NOMO-1 treated with dmso at 0.1 percent for 144 hours (cell line): Measurements from ENCODE around the gene TEX44.
"Not testable (repeated sequence)": the region's sequence is repeated elsewhere in the genome, so short reads cannot be mapped to it uniquely, and the experiment has no call there.

ENCODE experiments used
- DNase-seq: peaks from one replicate; lab custom pipeline; 2025; ENCODE audit not compliant: unreplicated experiment; lab: John Stamatoyannopoulos, UW

The TEX44 gene

GRCh38 chr2:231592636-231593145, at the start of gene TEX44:
TSS of gene TEX44 (plus strand) at chr2:231592864. CDS start at chr2:231592952, 88 bp downstream.
- no peak for DNase-seq

- DNase-seq: peak; percentile 98
Measured at GRCh38 chr2:231545105-231545902, 47.4 kb upstream of the TEX44 start.

- no peak for DNase-seq
Measured at GRCh38 chr2:231546014-231546715, 46.5 kb upstream of the TEX44 start.

- DNase-seq: no peak
Measured at GRCh38 chr2:231547315-231548110, 45.2 kb upstream of the TEX44 start.

GRCh38 chr2:231548752-231549151, 43.9 kb upstream of the TEX44 start:
- no peak for DNase-seq

- DNase-seq: no peak
Measured at GRCh38 chr2:231549446-231550239, 43.0 kb upstream of the TEX44 start.

GRCh38 chr2:231552752-231553151, 39.9 kb upstream of the TEX44 start:
- no peak for DNase-seq

- no peak for DNase-seq
Measured at GRCh38 chr2:231554327-231554726, 38.3 kb upstream of the TEX44 start.

- DNase-seq: peak; percentile 14
Measured at GRCh38 chr2:231554748-231555545, 37.7 kb upstream of the TEX44 start.

GRCh38 chr2:231556496-231556895, 36.2 kb upstream of the TEX44 start:
- DNase-seq: not testable (repeated sequence)

- DNase-seq: no peak
Measured at GRCh38 chr2:231556981-231557380, 35.7 kb upstream of the TEX44 start.

- DNase-seq: peak; percentile 83
Measured at GRCh38 chr2:231557571-231558217, 35.0 kb upstream of the TEX44 start.

GRCh38 chr2:231563378-231563961, 29.2 kb upstream of the TEX44 start:
- DNase-seq: no peak

- DNase-seq: no peak
Measured at GRCh38 chr2:231565887-231566594, 26.6 kb upstream of the TEX44 start.

- no peak for DNase-seq
Measured at GRCh38 chr2:231567159-231567558, 25.5 kb upstream of the TEX44 start.

GRCh38 chr2:231568098-231568784, 24.4 kb upstream of the TEX44 start:
- no peak for DNase-seq

- no peak for DNase-seq
Measured at GRCh38 chr2:231568785-231569435, 23.8 kb upstream of the TEX44 start.
